Endothelial cell of umbilical vein (primary cell): Measurements from ENCODE around the gene LRRTM4. TPM values are rescaled to one million over a fixed set of nuclear protein-coding genes. Genes with fewer than 3 reads are reported as not detected.

Experiments used
- BruUV-seq: library from RNA; stranded (reverse); fragments of 400-500 nt; replicated peaks from 2 replicates; lab custom pipeline; 2021; lab: Mats Ljungman, UMichigan
- CTCF ChIA-PET: fragments of 300-600, 350-600 bp; sonication (Branson Sonifier 250); formaldehyde crosslinking; loops from one replicate; lab custom pipeline; 2021; ENCODE audit warnings: antibody characterized with exemption, inconsistent platforms; lab: Charles Lee
- POLR2A ChIA-PET: fragments of 300-600, 350-600 bp; sonication (Branson Sonifier 250); formaldehyde crosslinking; loops from one replicate; lab custom pipeline; 2021; ENCODE audit warnings: antibody characterized with exemption, inconsistent platforms; lab: Charles Lee
- DNase-seq: peaks from one replicate; pipeline ENCODE4 v3.0.0-alpha.2; 2011; ENCODE audit warnings: low read depth, low spot score
- FAIRE-seq: peaks from 2 replicates; lab custom pipeline; 2011; peaks lifted over from hg19 to GRCh38; lab: Jason Lieb, UNC
- H2AFZ ChIP-seq: 2 replicates; pipeline ENCODE4 v1.6.0; 2012; ENCODE audit warnings: low read depth, low read length, control low read depth, inconsistent platforms
- H3K27ac ChIP-seq: 2 replicates; pipeline ENCODE4 v1.5.1; 2011; ENCODE audit warnings: low read depth, mild to moderate bottlenecking, control low read depth, low read length, moderate library complexity; ENCODE audit not compliant: insufficient read depth
- H3K27me3 ChIP-seq, 2 experiments: 2 replicates each; pipeline versions ENCODE4 v1.6.0 to v1.6.1; 2011; ENCODE audit warnings: low read length in 2 of 2, mixed read lengths in 1 of 2; ENCODE audit not compliant: control insufficient read depth in 2 of 2, insufficient read depth in 2 of 2
- H3K36me3 ChIP-seq, 2 experiments: 2 replicates in 1 of 2; 3 replicates in 1 of 2; pipeline ENCODE4 v1.5.1; 2011; ENCODE audit warnings: low read length in 2 of 2, mild to moderate bottlenecking in 1 of 2, moderate library complexity in 1 of 2; ENCODE audit not compliant: control insufficient read depth in 2 of 2, insufficient read depth in 2 of 2; ENCODE audit errors: extremely low read depth in 1 of 2
- H3K4me1 ChIP-seq: 3 replicates; pipeline ENCODE4 v1.5.1; 2011; ENCODE audit warnings: mild to moderate bottlenecking, low read length; ENCODE audit not compliant: control insufficient read depth, insufficient read depth; ENCODE audit errors: extremely low read depth
- H3K4me2 ChIP-seq: 2 replicates; pipeline ENCODE4 v1.6.1; 2011; ENCODE audit warnings: low read length, control low read depth, mixed read lengths; ENCODE audit not compliant: insufficient read depth
- H3K4me3 ChIP-seq, 3 experiments: fragments of 200-600 bp in 1 of 3; sonication (generic), shearing (Covaris generic) in 1 of 3; replicated peaks in 1 of 3; 2 replicates each; pipeline ENCODE4 v1.5.1; 2011 to 2016; ENCODE audit warnings: control low read depth in 3 of 3, low read length in 3 of 3, mild to moderate bottlenecking in 2 of 3, inconsistent platforms in 1 of 3, low read depth in 1 of 3, moderate library complexity in 1 of 3; ENCODE audit not compliant: insufficient read depth in 1 of 3
- H3K79me2 ChIP-seq: 2 replicates; pipeline ENCODE4 v1.6.0; 2012; ENCODE audit warnings: low read length, inconsistent platforms; ENCODE audit not compliant: control insufficient read depth, insufficient read depth
- H3K9ac ChIP-seq: replicated peaks from 2 replicates; pipeline ENCODE3; 2011; ENCODE audit warnings: low read length, control low read depth; ENCODE audit not compliant: insufficient read depth; ENCODE audit errors: extremely low read depth
- H3K9me1 ChIP-seq: replicated peaks from 3 replicates; pipeline ENCODE4 v1.6.0; 2011; ENCODE audit warnings: mild to moderate bottlenecking, low read length; ENCODE audit not compliant: control insufficient read depth, insufficient read depth; ENCODE audit errors: extremely low read depth
- H3K9me3 ChIP-seq: replicated peaks from 2 replicates; pipeline ENCODE4 v1.5.1; 2012; ENCODE audit warnings: low read length, inconsistent platforms; ENCODE audit not compliant: control insufficient read depth, insufficient read depth
- H4K20me1 ChIP-seq: replicated peaks from 2 replicates; pipeline ENCODE3; 2011; ENCODE audit warnings: mild to moderate bottlenecking, low read length; ENCODE audit not compliant: control insufficient read depth, insufficient read depth; ENCODE audit errors: extremely low read depth
- CTCF ChIP-seq, 2 donors: IDR thresholded peaks; 1 replicate in 1 of 2; 2 replicates in 1 of 2; pipeline ENCODE4 v1.5.1; 2011; ENCODE audit warnings: low read length in 2 of 2, mild to moderate bottlenecking in 2 of 2, moderate library complexity in 2 of 2, control low read depth in 1 of 2, inconsistent platforms in 1 of 2, low read depth in 1 of 2; ENCODE audit not compliant: insufficient read depth in 1 of 2; ENCODE audit errors: extremely low read depth in 1 of 2
- EZH2 ChIP-seq: IDR thresholded peaks from 2 replicates; pipeline ENCODE4 v1.6.1; 2012; ENCODE audit warnings: borderline replicate concordance, low read depth, mild to moderate bottlenecking, moderate library complexity, low read length, inconsistent platforms; ENCODE audit not compliant: severe bottlenecking
- FOS ChIP-seq: IDR thresholded peaks from 2 replicates; pipeline ENCODE4 v1.6.1; 2011; ENCODE audit warnings: mild to moderate bottlenecking, low read length, moderate library complexity, borderline replicate concordance; ENCODE audit not compliant: insufficient read depth
- GATA2 ChIP-seq: IDR thresholded peaks from 2 replicates; pipeline ENCODE4 v1.7.0; 2011; ENCODE audit warnings: low read depth, mild to moderate bottlenecking, moderate library complexity, mixed read lengths, low read length; ENCODE audit not compliant: insufficient read length, insufficient read depth
- JUN ChIP-seq: IDR thresholded peaks from 2 replicates; pipeline ENCODE4 v1.6.1; 2011; ENCODE audit warnings: borderline replicate concordance, low read depth; ENCODE audit not compliant: insufficient read length, insufficient read depth
- MAX ChIP-seq: IDR thresholded peaks from 2 replicates; pipeline ENCODE4 v1.6.1; 2011; ENCODE audit not compliant: insufficient read depth, insufficient read length
- MYC ChIP-seq: IDR thresholded peaks from one replicate; pipeline ENCODE4 v1.6.1; 2011; ENCODE audit warnings: mild to moderate bottlenecking, low read depth, low read length
- POLR2A ChIP-seq: IDR thresholded peaks from 2 replicates; pipeline ENCODE4 v1.6.1; 2012; ENCODE audit warnings: low read depth, mild to moderate bottlenecking, control low read depth, low read length
- POLR2AphosphoS5 ChIP-seq: IDR thresholded peaks from 2 replicates; pipeline ENCODE4 v1.6.1; 2012; ENCODE audit warnings: low read depth, mild to moderate bottlenecking, control low read depth, low read length, moderate library complexity; ENCODE audit not compliant: insufficient read depth
- dilution Hi-C: fragments of 300-500 bp; cut with MboI; formaldehyde crosslinking; loops from one replicate; pipeline ENCODE4 v1.15.0; 2019; ENCODE audit warnings: low sequenced_read_pairs; ENCODE audit not compliant: extremely low pct_ligation_motif_present
- intact Hi-C: fragments of 100-400 bp; cut with micrococcal nuclease; formaldehyde crosslinking; loops from one replicate; pipeline ENCODE4 v1.10.0; 2022
- polyA plus RNA-seq, 4 experiments: library from polyadenylated mRNA; depleted of rRNA in 3 of 4; stranded (reverse) in 3 of 4; unstranded in 1 of 4; fragments of >200 nt; gene quantifications; 2 replicates each; pipeline versions ENCODE4 v1.2.1 to v1.2.3, GENCODE V29; 2011 to 2012; ENCODE audit warnings: missing spikeins in 1 of 4
- total RNA-seq: library from RNA; stranded (reverse); gene quantifications from 2 replicates; pipeline ENCODE4 v1.2.3, GENCODE V29; 2021

Gene LRRTM4
- total and polyA plus RNA-seq, 2 donors (not counting 3 experiments of a cell fraction or from before 2014, with no cell fraction given), result not detected

- intact Hi-C loops, result no loop called here
- dilution Hi-C loops, result no loop called here
- Histone ChIP-seq H3K4me1 (no peaks in the 10 kb centered on the region), H3K27me3 (no peaks in the 10 kb centered on the region), H2AFZ (no peak overlapping the region), H3K9me1 (no peaks in the 10 kb centered on the region), H3K4me3 (no peak overlapping the region), H3K79me2 (no peaks in the 10 kb centered on the region), H3K9ac (no peak overlapping the region), H3K36me3 (no peaks in the 10 kb centered on the region), H3K27ac (no peak overlapping the region), H3K9me3 (no peaks in the 10 kb centered on the region), H4K20me1 (no peaks in the 10 kb centered on the region), H3K4me2 (no peak overlapping the region)
- ChIA-PET POLR2A (no interaction called here), CTCF (no interaction called here)
- no peak for DNase-seq
- BruUV-seq, result no TSS peak
- TF ChIP-seq JUN (no peak), POLR2A (no peak), MYC (no peak), EZH2 (no peak), GATA2 (no peak), FOS (no peak), POLR2AphosphoS5 (no peak), MAX (no peak), CTCF (IDR thresholded peaks at IDR 0.05; ENCODE audit: extremely low read depth in 1 of 2, insufficient read depth in 1 of 2, low read depth in 1 of 2, low read length in 2 of 2) (no peak)
- FAIRE-seq, result no peak
Observed at GRCh38 chr2:77199411-77199810, 322.8 kb downstream of the LRRTM4 start.
